Peyer's patch (tissue), 4 donors: ENCODE measurements around the gene NOVA1.

ENCODE experiments used
- POLR2A ChIP-seq, 2 donors: fragments of 450-650 bp; IDR thresholded peaks; one replicate each; pipeline ENCODE4 v1.5.1; 2017; ENCODE audit warnings: antibody characterized with exemption in 2 of 2, mild to moderate bottlenecking in 2 of 2, moderate library complexity in 2 of 2
- TF ChIP-seq, protein P1 (sequence below), 6 experiments: fragments of 450-650 bp in 4 of 6; fragments of 200-600 bp in 2 of 6; sonication (generic) in 1 of 6; IDR thresholded peaks; one replicate each; pipeline ENCODE4 v1.5.1; 2017 to 2019; ENCODE audit warnings: antibody characterized with exemption in 6 of 6, mild to moderate bottlenecking in 3 of 6, moderate library complexity in 1 of 6

DNA sequence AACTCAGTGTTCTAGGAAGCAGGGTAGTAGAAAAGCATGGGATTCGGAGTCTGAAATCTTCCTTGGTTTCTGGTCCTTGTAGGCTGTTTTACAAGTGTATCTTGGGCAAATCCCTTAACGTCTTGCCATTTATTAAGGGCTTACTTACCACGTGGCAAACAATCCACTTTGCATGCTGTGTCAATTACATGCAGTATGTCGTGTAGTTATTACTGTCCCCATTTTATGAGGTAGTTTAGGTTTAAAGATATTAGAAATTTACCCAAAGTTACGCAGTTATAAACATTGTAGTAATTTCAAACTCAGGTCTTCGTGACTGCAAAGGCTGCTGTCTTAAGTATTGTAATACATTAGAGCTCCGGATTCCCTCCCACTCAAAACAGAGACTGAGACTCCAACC, 1.5 kb upstream of the NOVA1 start:
- TF ChIP-seq, protein P1, sequence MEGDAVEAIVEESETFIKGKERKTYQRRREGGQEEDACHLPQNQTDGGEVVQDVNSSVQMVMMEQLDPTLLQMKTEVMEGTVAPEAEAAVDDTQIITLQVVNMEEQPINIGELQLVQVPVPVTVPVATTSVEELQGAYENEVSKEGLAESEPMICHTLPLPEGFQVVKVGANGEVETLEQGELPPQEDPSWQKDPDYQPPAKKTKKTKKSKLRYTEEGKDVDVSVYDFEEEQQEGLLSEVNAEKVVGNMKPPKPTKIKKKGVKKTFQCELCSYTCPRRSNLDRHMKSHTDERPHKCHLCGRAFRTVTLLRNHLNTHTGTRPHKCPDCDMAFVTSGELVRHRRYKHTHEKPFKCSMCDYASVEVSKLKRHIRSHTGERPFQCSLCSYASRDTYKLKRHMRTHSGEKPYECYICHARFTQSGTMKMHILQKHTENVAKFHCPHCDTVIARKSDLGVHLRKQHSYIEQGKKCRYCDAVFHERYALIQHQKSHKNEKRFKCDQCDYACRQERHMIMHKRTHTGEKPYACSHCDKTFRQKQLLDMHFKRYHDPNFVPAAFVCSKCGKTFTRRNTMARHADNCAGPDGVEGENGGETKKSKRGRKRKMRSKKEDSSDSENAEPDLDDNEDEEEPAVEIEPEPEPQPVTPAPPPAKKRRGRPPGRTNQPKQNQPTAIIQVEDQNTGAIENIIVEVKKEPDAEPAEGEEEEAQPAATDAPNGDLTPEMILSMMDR (IDR thresholded peaks at IDR 0.05) = no peak
- no peak for TF ChIP-seq POLR2A (IDR thresholded peaks at IDR 0.05)
